Measurements from ENCODE around the gene HIVEP3. TPM values are rescaled to one million over a fixed set of nuclear protein-coding genes. Genes with fewer than 3 reads are reported as not detected.
"Not testable (repeated sequence)": the region's sequence is repeated elsewhere in the genome, so short reads cannot be mapped to it uniquely, and the experiment has no call there.

Gene HIVEP3
- total RNA-seq, 1 donor from 2014 or later: 10.1 TPM

- DNase-seq (ENCODE audit: low spot score): no peak
These were observed 207.1 kb downstream of the HIVEP3 start for GRCh38 chr1:41711581-41711980.

GRCh38 chr1:41710980-41711379 lies 207.7 kb downstream of the HIVEP3 start:
- DNase-seq (ENCODE audit: low spot score): no peak

- DNase-seq (ENCODE audit: low spot score): no peak
These were observed 208.8 kb downstream of the HIVEP3 start for GRCh38 chr1:41709873-41710272.

- no peak for DNase-seq (ENCODE audit: low spot score)
These were observed 209.4 kb downstream of the HIVEP3 start for GRCh38 chr1:41709331-41709730.

- DNase-seq (ENCODE audit: low spot score): no peak
These were observed 210.4 kb downstream of the HIVEP3 start for GRCh38 chr1:41708332-41708731.

- no peak for DNase-seq (ENCODE audit: low spot score)
These were observed 210.9 kb downstream of the HIVEP3 start for GRCh38 chr1:41707793-41708192.

GRCh38 chr1:41705798-41706197 lies 212.9 kb downstream of the HIVEP3 start:
- no peak for DNase-seq (ENCODE audit: low spot score)

- no peak for DNase-seq (ENCODE audit: low spot score)
These were observed 214.5 kb downstream of the HIVEP3 start for GRCh38 chr1:41704196-41704595.

GRCh38 chr1:41702771-41703170 lies 216.0 kb downstream of the HIVEP3 start:
- DNase-seq (ENCODE audit: low spot score): no peak

- DNase-seq (ENCODE audit: low spot score): no peak
These were observed 217.7 kb downstream of the HIVEP3 start for GRCh38 chr1:41700986-41701535.

GRCh38 chr1:41700581-41700980 lies 218.1 kb downstream of the HIVEP3 start:
- DNase-seq (ENCODE audit: low spot score): no peak

GRCh38 chr1:41699861-41700248 lies 218.9 kb downstream of the HIVEP3 start:
- no peak for DNase-seq (ENCODE audit: low spot score)

- no peak for DNase-seq (ENCODE audit: low spot score)
These were observed 219.5 kb downstream of the HIVEP3 start for GRCh38 chr1:41698916-41699860.

GRCh38 chr1:41696381-41696780 lies 222.3 kb downstream of the HIVEP3 start:
- no peak for DNase-seq (ENCODE audit: low spot score)

- DNase-seq (ENCODE audit: low spot score): peak; percentile 61
These were observed 223.5 kb downstream of the HIVEP3 start for GRCh38 chr1:41695118-41695745.

- not testable (repeated sequence) for DNase-seq (ENCODE audit: low spot score)
These were observed 226.8 kb downstream of the HIVEP3 start for GRCh38 chr1:41691966-41692365.

GRCh38 chr1:41691424-41691823 lies 227.3 kb downstream of the HIVEP3 start:
- DNase-seq (ENCODE audit: low spot score): no peak

GRCh38 chr1:41690331-41690730 lies 228.4 kb downstream of the HIVEP3 start:
- DNase-seq (ENCODE audit: low spot score): no peak

- DNase-seq (ENCODE audit: low spot score): no peak
These were observed 229.2 kb downstream of the HIVEP3 start for GRCh38 chr1:41689558-41689981.

- DNase-seq (ENCODE audit: low spot score): no peak
These were observed 229.6 kb downstream of the HIVEP3 start for GRCh38 chr1:41689139-41689538.

- DNase-seq (ENCODE audit: low spot score): no peak
These were observed 231.7 kb downstream of the HIVEP3 start for GRCh38 chr1:41687007-41687406.

- no peak for DNase-seq (ENCODE audit: low spot score)
These were observed 234.8 kb downstream of the HIVEP3 start for GRCh38 chr1:41683681-41684500.
